Activated CD4-positive, alpha-beta memory T cell treated with anti-CD3 and anti-CD28 coated beads, Interleukin-2, amount 10 ng/mL, durations not matched to agents 7 days and 5 days (primary cell): ENCODE measurements around the gene CYP24A1. TPM values are rescaled to one million over a fixed set of nuclear protein-coding genes. Genes with fewer than 3 reads are reported as not detected.

Experiments
- CTCF ChIA-PET: fragments of 350-600 bp; sonication (Branson Sonifier 250); formaldehyde crosslinking; loops from one replicate; lab custom pipeline; 2021; ENCODE audit warnings: antibody characterized with exemption, inconsistent platforms; lab: Charles Lee
- POLR2A ChIA-PET: fragments of 350-600 bp; sonication (Branson Sonifier 250); formaldehyde crosslinking; loops from one replicate; lab custom pipeline; 2021; ENCODE audit warnings: antibody characterized with exemption; lab: Charles Lee
- DNase-seq: peaks from one replicate; pipeline ENCODE4 v3.0.0-alpha.2; 2020
- H3K27ac Mint-ChIP-seq: one replicate; pipeline ENCODE4 v1.8.0; 2021; ENCODE audit warnings: mild to moderate bottlenecking, mixed read lengths
- H3K27me3 Mint-ChIP-seq: one replicate; pipeline ENCODE4 v1.8.0; 2021; ENCODE audit warnings: mixed read lengths
- H3K36me3 Mint-ChIP-seq: one replicate; pipeline ENCODE4 v1.8.0; 2021; ENCODE audit warnings: low read depth, mixed read lengths
- H3K4me1 Mint-ChIP-seq: one replicate; pipeline ENCODE4 v1.8.0; 2021; ENCODE audit warnings: mixed read lengths
- H3K4me3 Mint-ChIP-seq: one replicate; pipeline ENCODE4 v1.8.0; 2021; ENCODE audit warnings: mild to moderate bottlenecking, mixed read lengths
- H3K9me3 Mint-ChIP-seq: one replicate; pipeline ENCODE4 v1.8.0; 2021; ENCODE audit warnings: mixed read lengths
- total RNA-seq, 2 experiments: library from RNA; stranded (reverse); gene quantifications; one replicate each; pipeline ENCODE4 v1.2.3, GENCODE V29; 2021

The CYP24A1 gene
- total RNA-seq, 2 experiments from 2014 or later = not detected

DNA sequence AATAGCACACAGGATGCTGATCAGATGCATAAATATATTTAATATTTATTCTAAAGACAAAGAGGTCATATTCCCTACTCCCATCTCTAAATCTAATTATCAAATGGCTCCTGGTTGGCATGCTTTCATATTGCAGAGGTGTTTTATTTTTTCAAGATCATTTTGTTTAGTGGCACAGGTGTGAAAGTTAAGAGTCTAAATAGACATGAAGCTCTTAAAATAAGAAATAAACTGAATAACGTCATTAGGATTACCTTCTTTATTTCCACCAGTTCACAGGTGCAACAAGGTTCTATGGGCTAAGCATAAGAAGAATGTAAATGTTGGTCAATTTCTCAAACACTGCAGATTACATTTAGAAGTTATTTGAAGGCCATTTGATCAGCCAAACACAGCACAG, 7.1 kb upstream of the CYP24A1 start:
- Mint-ChIP-seq H3K36me3 (no peaks in the 10 kb centered on the region), H3K27me3 (peaks cover 53% of the 10 kb centered on the region)
- no peak for DNase-seq

DNA sequence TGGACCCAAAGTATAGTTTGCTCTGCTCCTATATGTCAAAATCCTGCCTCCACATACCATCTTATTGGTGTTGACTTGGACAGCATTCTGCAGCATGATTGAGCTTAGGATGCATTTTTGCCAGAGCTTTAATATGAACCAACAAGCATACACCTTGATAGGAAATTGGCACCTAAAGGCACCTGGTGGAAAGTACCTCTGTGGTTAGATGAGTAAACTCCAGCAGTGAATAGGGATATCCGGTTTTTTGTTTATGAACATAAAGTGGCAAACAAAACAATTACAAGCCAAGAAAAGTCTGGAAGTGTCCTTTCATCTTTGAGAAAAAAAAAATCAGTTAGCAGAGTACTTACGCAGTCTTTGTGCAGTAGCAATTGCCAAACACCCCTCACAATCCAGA, 6.2 kb upstream of the CYP24A1 start:
- peaks cover 50% of the 10 kb centered on the region for H3K27me3 Mint-ChIP-seq
- peaks cover 6% of the 10 kb centered on the region for H3K4me1 Mint-ChIP-seq
- no peaks in the 10 kb centered on the region for H3K36me3 Mint-ChIP-seq
- DNase-seq = no peak
- H3K9me3 Mint-ChIP-seq = no peaks in the 10 kb centered on the region
- no peak overlapping the region for H3K27ac Mint-ChIP-seq
- POLR2A ChIA-PET = no interaction called here
- CTCF ChIA-PET = interaction anchor here (1.5 kb wide), 1 partner anchor 77 kb away, joined by 6 read pairs; no protein-coding TSS in a partner anchor
- H3K4me3 Mint-ChIP-seq = no peak overlapping the region

More for the DNA sequence above, 7.1 kb upstream of the CYP24A1 start:
- H3K27ac Mint-ChIP-seq = no peak overlapping the region
- H3K4me1 Mint-ChIP-seq = peaks cover 6% of the 10 kb centered on the region
- ChIA-PET POLR2A (no interaction called here), CTCF (no interaction called here)
- no peaks in the 10 kb centered on the region for H3K9me3 Mint-ChIP-seq
- no peak overlapping the region for H3K4me3 Mint-ChIP-seq

DNA sequence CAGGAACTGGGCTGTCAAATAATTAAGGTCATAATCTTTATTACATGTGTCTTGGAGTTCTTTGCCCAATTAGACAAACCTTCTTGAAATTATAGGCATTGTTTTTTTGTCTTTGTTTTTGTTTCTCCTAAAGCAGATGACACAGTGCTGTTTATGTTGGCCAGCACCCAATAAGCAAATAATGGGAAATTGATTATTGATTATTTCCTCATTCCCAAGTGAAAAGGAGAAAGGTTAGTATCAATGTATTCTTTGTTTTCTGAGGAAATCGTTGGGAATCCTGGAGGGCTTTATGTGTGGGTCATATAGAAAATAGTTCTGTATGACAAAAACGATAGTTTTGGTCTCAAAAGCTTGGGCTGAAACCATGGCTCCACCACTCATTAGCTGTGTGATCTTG, 4.5 kb upstream of the CYP24A1 start:
- no peak for DNase-seq
- POLR2A ChIA-PET = no interaction called here
- H3K9me3 Mint-ChIP-seq = no peaks in the 10 kb centered on the region
- H3K4me3 Mint-ChIP-seq = no peak overlapping the region
- peaks cover 19% of the 10 kb centered on the region for H3K4me1 Mint-ChIP-seq
- H3K27ac Mint-ChIP-seq = no peak overlapping the region
- CTCF ChIA-PET = interaction anchor here (1.5 kb wide), 1 partner anchor 75 kb away, joined by 6 read pairs; no protein-coding TSS in a partner anchor
- H3K36me3 Mint-ChIP-seq = no peaks in the 10 kb centered on the region
- peaks cover 55% of the 10 kb centered on the region for H3K27me3 Mint-ChIP-seq

DNA sequence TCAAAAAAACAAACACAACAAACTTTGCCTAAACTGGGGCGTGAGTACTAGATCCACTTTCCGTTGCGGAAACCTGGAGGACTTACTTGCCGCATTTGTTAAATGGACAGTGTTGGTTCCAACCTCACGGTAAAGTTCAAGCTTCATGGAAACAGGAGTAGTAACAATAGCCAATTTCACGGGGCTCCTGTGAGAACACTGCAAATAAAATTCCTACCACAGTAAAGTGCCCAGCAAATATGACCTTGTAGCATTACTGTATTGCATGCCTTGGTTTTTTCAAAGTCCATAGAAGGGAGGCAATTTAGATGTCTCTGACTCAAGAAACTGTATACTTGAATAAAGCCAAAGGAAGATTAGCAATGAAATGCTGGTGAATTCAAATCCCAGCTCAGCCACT, 3.6 kb upstream of the CYP24A1 start:
- CTCF ChIA-PET = no interaction called here
- Mint-ChIP-seq H3K4me3 (no peak overlapping the region), H3K9me3 (no peaks in the 10 kb centered on the region), H3K27me3 (peaks cover 56% of the 10 kb centered on the region), H3K36me3 (no peaks in the 10 kb centered on the region), H3K27ac (no peak overlapping the region), H3K4me1 (peaks cover 26% of the 10 kb centered on the region)
- POLR2A ChIA-PET = no interaction called here
- no peak for DNase-seq

DNA sequence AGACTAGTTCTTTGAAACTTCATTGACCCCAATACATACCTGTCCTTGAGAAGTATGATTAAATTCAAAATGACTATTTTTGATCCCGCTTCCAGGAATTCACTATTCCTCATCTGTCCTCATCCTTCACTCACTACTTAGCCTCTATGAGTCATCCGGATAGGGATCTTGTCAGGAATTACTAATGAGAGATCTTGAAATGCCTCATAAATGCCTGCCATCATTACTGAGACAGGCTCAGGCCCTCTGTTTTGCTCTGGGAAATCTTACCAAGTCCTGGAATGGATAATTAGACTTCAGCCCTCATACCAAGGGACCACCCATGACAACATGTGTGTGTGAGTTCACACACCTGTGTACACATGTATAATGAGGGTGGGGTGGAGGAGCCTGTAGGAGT, 2.8 kb upstream of the CYP24A1 start:
- peaks cover 26% of the 10 kb centered on the region for H3K4me1 Mint-ChIP-seq
- no peaks in the 10 kb centered on the region for H3K9me3 Mint-ChIP-seq
- no peak for DNase-seq
- H3K36me3 Mint-ChIP-seq = no peaks in the 10 kb centered on the region
- POLR2A ChIA-PET = no interaction called here
- no peak overlapping the region for H3K27ac Mint-ChIP-seq
- H3K4me3 Mint-ChIP-seq = no peak overlapping the region
- H3K27me3 Mint-ChIP-seq = peaks cover 63% of the 10 kb centered on the region
- CTCF ChIA-PET = no interaction called here

- CTCF ChIA-PET = interaction anchor here (1.0 kb wide), 2 partner anchors 70 to 71 kb away, joined by 3 to 4 read pairs; no protein-coding TSS in a partner anchor
- Mint-ChIP-seq H3K9me3 (no peaks in the 10 kb centered on the region), H3K4me1 (peaks cover 21% of the 10 kb centered on the region), H3K27me3 (peaks cover 71% of the 10 kb centered on the region), H3K36me3 (no peaks in the 10 kb centered on the region), H3K27ac (no peak overlapping the region), H3K4me3 (peak overlapping the region; percentile 36)
- POLR2A ChIA-PET = no interaction called here
- no peak for DNase-seq
Measured at GRCh38 chr20:54174457-54175175, 830 bp upstream of the CYP24A1 start.

DNA sequence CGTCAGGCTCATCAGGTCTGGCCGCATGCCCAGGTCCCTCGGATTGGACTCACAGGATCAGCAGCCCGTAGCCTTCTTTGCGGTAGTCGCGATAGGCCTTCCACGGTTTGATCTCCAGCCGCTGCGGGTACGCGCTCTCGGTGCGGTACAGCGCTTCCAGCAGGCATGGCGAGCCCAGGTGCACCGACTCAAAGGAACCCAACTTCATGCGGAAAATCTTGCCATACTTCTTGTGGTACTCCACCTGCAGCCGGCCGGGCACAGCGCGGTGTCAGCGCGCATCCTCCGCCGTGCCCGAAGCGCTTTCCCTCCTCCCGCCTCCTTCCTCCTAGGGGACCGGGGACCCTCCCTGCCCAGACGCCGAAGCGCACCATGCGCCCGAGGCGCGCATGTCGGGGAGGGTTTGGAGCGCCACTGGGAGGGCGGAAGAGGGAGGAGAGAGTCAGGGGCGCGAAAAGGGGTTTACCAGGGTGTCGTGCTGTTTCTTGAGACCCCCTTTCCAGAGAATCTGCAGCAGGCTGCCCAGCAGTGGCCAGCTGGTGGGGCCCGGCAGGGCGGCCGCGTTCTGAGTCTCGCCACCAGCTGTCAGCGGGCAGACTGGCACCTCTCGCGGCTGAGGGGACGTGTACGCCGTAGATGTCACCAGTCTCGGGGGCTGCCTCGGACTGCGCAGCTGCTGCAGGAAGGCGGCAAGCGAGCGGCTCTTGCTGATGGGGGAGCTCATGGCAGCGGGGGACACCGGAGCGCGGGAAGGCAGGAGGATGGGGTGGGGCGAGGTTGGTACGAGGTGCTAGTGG, 732 bp downstream of the CYP24A1 start:
- H3K4me1 Mint-ChIP-seq = peaks cover 21% of the 10 kb centered on the region
- POLR2A ChIA-PET = no interaction called here
- H3K36me3 Mint-ChIP-seq = no peaks in the 10 kb centered on the region
- no peak for DNase-seq
- CTCF ChIA-PET = no interaction called here
- H3K9me3 Mint-ChIP-seq = no peaks in the 10 kb centered on the region
- H3K27me3 Mint-ChIP-seq = peaks cover 75% of the 10 kb centered on the region
- H3K4me3 Mint-ChIP-seq = peak overlapping the region; percentile 41
- H3K27ac Mint-ChIP-seq = no peak overlapping the region

- no peak overlapping the region for H3K4me3 Mint-ChIP-seq
- CTCF ChIA-PET = no interaction called here
- POLR2A ChIA-PET = no interaction called here
Measured at GRCh38 chr20:54172532-54172855, 1.3 kb downstream of the CYP24A1 start.

DNA sequence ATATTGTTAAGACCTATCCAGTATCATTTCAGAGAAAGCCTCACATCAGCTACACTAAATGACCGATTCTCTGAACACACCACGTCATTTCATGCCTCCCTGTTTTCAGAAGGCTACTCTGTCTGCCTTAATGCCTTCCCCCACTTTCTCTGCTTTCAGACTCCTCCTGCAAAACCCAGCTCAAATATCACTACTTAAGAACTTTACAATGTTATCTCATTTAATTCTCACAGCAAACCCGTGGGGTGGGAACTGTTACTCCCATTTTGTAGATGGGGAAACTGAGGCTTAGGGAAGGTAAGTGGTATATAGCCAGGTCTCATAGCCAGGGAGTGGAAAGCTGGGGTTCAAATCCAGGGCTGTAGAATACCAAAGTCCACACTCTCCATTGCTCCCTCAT, 2.8 kb downstream of the CYP24A1 start:
- Mint-ChIP-seq H3K27ac (no peak overlapping the region), H3K9me3 (no peaks in the 10 kb centered on the region), H3K4me1 (peaks cover 21% of the 10 kb centered on the region), H3K4me3 (no peak overlapping the region), H3K36me3 (no peaks in the 10 kb centered on the region), H3K27me3 (peaks cover 73% of the 10 kb centered on the region)
- no peak for DNase-seq
- CTCF ChIA-PET = interaction anchor here (1.5 kb wide), 1 partner anchor 68 kb away, joined by 3 read pairs; no protein-coding TSS in a partner anchor
- POLR2A ChIA-PET = no interaction called here

More at GRCh38 chr20:54172532-54172855, 1.3 kb downstream of the CYP24A1 start:
- no peaks in the 10 kb centered on the region for H3K9me3 Mint-ChIP-seq
- no peaks in the 10 kb centered on the region for H3K36me3 Mint-ChIP-seq
- H3K27me3 Mint-ChIP-seq = peaks cover 78% of the 10 kb centered on the region
- H3K4me1 Mint-ChIP-seq = peaks cover 21% of the 10 kb centered on the region
- no peak for DNase-seq
- H3K27ac Mint-ChIP-seq = no peak overlapping the region

GRCh38 chr20:54170026-54170471, 3.7 kb downstream of the CYP24A1 start:
- ChIA-PET POLR2A (no interaction called here), CTCF (no interaction called here)
- Mint-ChIP-seq H3K27me3 (peaks cover 72% of the 10 kb centered on the region), H3K36me3 (no peaks in the 10 kb centered on the region), H3K4me3 (no peak overlapping the region), H3K27ac (no peak overlapping the region), H3K4me1 (peaks cover 21% of the 10 kb centered on the region), H3K9me3 (no peaks in the 10 kb centered on the region)
- DNase-seq = no peak

- H3K27me3 Mint-ChIP-seq = peaks cover 64% of the 10 kb centered on the region
- no peaks in the 10 kb centered on the region for H3K36me3 Mint-ChIP-seq
- H3K4me1 Mint-ChIP-seq = peaks cover 13% of the 10 kb centered on the region
- no peak overlapping the region for H3K4me3 Mint-ChIP-seq
- CTCF ChIA-PET = interaction anchor here (1.2 kb wide), 1 partner anchor 30 kb away, joined by 3 read pairs; no protein-coding TSS in a partner anchor
- no peaks in the 10 kb centered on the region for H3K9me3 Mint-ChIP-seq
- POLR2A ChIA-PET = no interaction called here
- DNase-seq = no peak
- no peak overlapping the region for H3K27ac Mint-ChIP-seq
Measured at GRCh38 chr20:54168961-54169862, 4.6 kb downstream of the CYP24A1 start.

GRCh38 chr20:54167909-54168872, 5.6 kb downstream of the CYP24A1 start:
- H3K27me3 Mint-ChIP-seq = peaks cover 59% of the 10 kb centered on the region
- H3K9me3 Mint-ChIP-seq = no peaks in the 10 kb centered on the region
- ChIA-PET POLR2A (no interaction called here), CTCF (interaction anchor here (0.6 to 1.2 kb wide), 2 partner anchors 22 to 29 kb away, joined by 3 to 6 read pairs; no protein-coding TSS in a partner anchor)
- peaks cover 7% of the 10 kb centered on the region for H3K4me1 Mint-ChIP-seq
- no peak overlapping the region for H3K4me3 Mint-ChIP-seq
- H3K27ac Mint-ChIP-seq = no peak overlapping the region
- DNase-seq = no peak
- H3K36me3 Mint-ChIP-seq = no peaks in the 10 kb centered on the region
